Loucy (cell line): Measurements from ENCODE around the gene RBMS3.

Source experiments
- H2AFZ ChIP-seq: fragments of 200-600 bp; sonication (generic); 2 replicates; pipeline ENCODE4 v1.6.0; 2016; ENCODE audit warnings: antibody characterized with exemption, mild to moderate bottlenecking, low read length, moderate library complexity
- H3F3A ChIP-seq: fragments of 200-600 bp; 2 replicates; pipeline ENCODE4 v1.6.0; 2016; ENCODE audit warnings: antibody characterized with exemption, low read depth, mild to moderate bottlenecking
- H3K27me3 ChIP-seq: fragments of 200-600 bp; sonication (generic); 2 replicates; pipeline ENCODE4 v1.6.1; 2014; ENCODE audit warnings: low read length, mild to moderate bottlenecking; ENCODE audit not compliant: insufficient read depth, poor library complexity, severe bottlenecking
- H3K36me3 ChIP-seq: fragments of 200-600 bp; sonication (generic); 2 replicates; pipeline ENCODE4 v1.6.1; 2016; ENCODE audit warnings: low read length; ENCODE audit not compliant: insufficient read depth
- H3K4me1 ChIP-seq: fragments of 200-600 bp; sonication (generic); 2 replicates; pipeline ENCODE4 v1.5.1; 2014; ENCODE audit warnings: low read length, mild to moderate bottlenecking; ENCODE audit not compliant: insufficient read depth, poor library complexity, severe bottlenecking
- H3K4me2 ChIP-seq: fragments of 200-600 bp; sonication (generic); 2 replicates; pipeline ENCODE4 v1.6.0; 2014; ENCODE audit warnings: antibody characterized with exemption, low read length, low read depth, mild to moderate bottlenecking; ENCODE audit not compliant: poor library complexity, severe bottlenecking
- H3K4me3 ChIP-seq: fragments of 200-600 bp; sonication (generic); 2 replicates; pipeline ENCODE4 v1.5.1; 2014; ENCODE audit warnings: low read length, mild to moderate bottlenecking, mixed read lengths; ENCODE audit not compliant: poor library complexity, severe bottlenecking
- H3K79me2 ChIP-seq: fragments of 200-600 bp; sonication (generic); 2 replicates; pipeline ENCODE4 v1.6.1; 2014; ENCODE audit warnings: low read length; ENCODE audit not compliant: insufficient read depth
- H3K9ac ChIP-seq: fragments of 200-600 bp; sonication (generic); 2 replicates; pipeline ENCODE4 v1.6.0; 2014; ENCODE audit warnings: mild to moderate bottlenecking, low read depth, low read length, moderate library complexity; ENCODE audit not compliant: poor library complexity, severe bottlenecking
- H3K9me2 ChIP-seq: fragments of 200-600 bp; sonication (generic); replicated peaks from 2 replicates; pipeline ENCODE4 v1.6.1; 2016; ENCODE audit warnings: low read depth, low read length, mixed read lengths
- H3K9me3 ChIP-seq: fragments of 200-600 bp; sonication (generic); 2 replicates; pipeline ENCODE4 v1.6.1; 2014; ENCODE audit warnings: mild to moderate bottlenecking, antibody characterized with exemption, low read length, low read depth; ENCODE audit not compliant: insufficient read depth
- H4K20me1 ChIP-seq: fragments of 200-600 bp; sonication (generic); 2 replicates; pipeline ENCODE4 v1.6.0; 2014; ENCODE audit warnings: antibody characterized with exemption, low read length, mild to moderate bottlenecking; ENCODE audit not compliant: insufficient read depth, poor library complexity, severe bottlenecking
- CTCF ChIP-seq: fragments of 200-600 bp; sonication (generic); conservative IDR thresholded peaks from 2 replicates; pipeline ENCODE4 v1.5.1; 2014; ENCODE audit warnings: mild to moderate bottlenecking, antibody characterized with exemption, low read length
- EZH2phosphoT487 ChIP-seq: fragments of 200-600 bp; IDR thresholded peaks from 2 replicates; pipeline ENCODE4 v1.6.1; 2018; ENCODE audit warnings: antibody characterized with exemption, mild to moderate bottlenecking, moderate library complexity, borderline replicate concordance

Gene RBMS3

GRCh38 chr3:29952431-29952830 lies 671.6 kb downstream of the RBMS3 start:
- Histone ChIP-seq H3K9me3 (no peaks in the 10 kb centered on the region), H3K4me3 (no peak overlapping the region), H3K4me1 (no peaks in the 10 kb centered on the region), H3K4me2 (no peak overlapping the region), H3F3A (no peaks in the 10 kb centered on the region), H2AFZ (no peak overlapping the region), H3K9me2 (no peaks in the 10 kb centered on the region), H3K79me2 (no peaks in the 10 kb centered on the region), H3K36me3 (no peaks in the 10 kb centered on the region), H3K27me3 (no peaks in the 10 kb centered on the region), H3K9ac (no peak overlapping the region), H4K20me1 (no peaks in the 10 kb centered on the region)
- TF ChIP-seq CTCF (no peak), EZH2phosphoT487 (no peak)

- H2AFZ ChIP-seq, result no peak overlapping the region
- no peak for TF ChIP-seq CTCF
- no peak for TF ChIP-seq EZH2phosphoT487
Observed at GRCh38 chr3:29955413-29955812, 674.5 kb downstream of the RBMS3 start.

GRCh38 chr3:29958816-29959215 lies 677.9 kb downstream of the RBMS3 start:
- no peaks in the 10 kb centered on the region for H3K9me3 ChIP-seq

More at GRCh38 chr3:29955413-29955812, 674.5 kb downstream of the RBMS3 start:
- Histone ChIP-seq H3F3A (no peaks in the 10 kb centered on the region), H3K4me2 (no peak overlapping the region), H3K9ac (no peak overlapping the region), H4K20me1 (no peaks in the 10 kb centered on the region), H3K79me2 (no peaks in the 10 kb centered on the region), H3K9me2 (no peaks in the 10 kb centered on the region), H3K4me1 (no peaks in the 10 kb centered on the region), H3K27me3 (no peaks in the 10 kb centered on the region), H3K36me3 (no peaks in the 10 kb centered on the region), H3K9me3 (no peaks in the 10 kb centered on the region), H3K4me3 (no peak overlapping the region)

More at GRCh38 chr3:29958816-29959215, 677.9 kb downstream of the RBMS3 start:
- Histone ChIP-seq H3K4me1 (no peaks in the 10 kb centered on the region), H3F3A (no peaks in the 10 kb centered on the region), H3K4me3 (no peak overlapping the region), H3K36me3 (no peaks in the 10 kb centered on the region), H4K20me1 (no peaks in the 10 kb centered on the region), H2AFZ (no peak overlapping the region), H3K27me3 (no peaks in the 10 kb centered on the region), H3K9ac (no peak overlapping the region), H3K79me2 (no peaks in the 10 kb centered on the region), H3K4me2 (no peak overlapping the region), H3K9me2 (no peaks in the 10 kb centered on the region)
- TF ChIP-seq EZH2phosphoT487 (no peak), CTCF (no peak)
